GM21723 (cell line): ENCODE results near the gene MIER2.

Source experiments
- ATAC-seq: cut with Tn5 transposase; IDR thresholded peaks from one replicate; pipeline ENCODE4 v1.9.1; 2021; ENCODE audit warnings: mild to moderate bottlenecking, moderate library complexity; ENCODE audit not compliant: unreplicated experiment

MIER2 gene

DNA sequence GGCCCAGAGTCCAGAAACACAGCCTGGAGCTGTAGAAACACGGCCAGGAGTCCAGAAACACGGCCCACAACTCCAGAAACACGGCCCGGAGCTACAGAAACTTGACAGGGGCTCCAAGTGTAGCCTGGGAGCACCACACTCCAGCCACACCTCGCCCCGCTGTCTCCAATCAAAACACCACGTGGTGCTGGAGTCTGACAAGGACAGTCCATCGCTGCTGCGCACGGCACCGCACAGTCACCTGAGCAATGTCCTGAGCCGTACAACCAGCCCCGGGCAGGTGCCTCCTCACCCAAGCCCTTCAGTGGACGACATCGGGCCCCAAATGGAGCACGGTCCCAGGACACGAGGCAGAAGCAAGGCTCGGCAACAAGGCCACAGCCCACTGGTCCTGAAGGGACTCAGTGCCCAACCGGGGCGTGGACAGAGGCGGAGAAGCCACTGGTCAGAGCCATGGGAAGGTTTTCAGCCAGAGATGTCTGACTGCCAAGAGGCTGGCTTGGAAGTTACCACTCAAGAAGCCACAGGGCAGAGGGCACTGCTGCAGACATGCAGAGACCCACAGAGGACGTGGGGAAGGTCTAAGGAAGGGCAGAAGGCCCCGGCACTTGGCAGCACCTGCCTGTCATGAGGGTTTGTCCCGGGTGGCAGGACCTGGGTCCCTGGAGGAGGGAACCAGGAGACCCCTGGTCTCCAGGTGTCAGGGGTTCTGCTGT is 33.7 kb downstream of the MIER2 start:
- ATAC-seq, result no peak

DNA sequence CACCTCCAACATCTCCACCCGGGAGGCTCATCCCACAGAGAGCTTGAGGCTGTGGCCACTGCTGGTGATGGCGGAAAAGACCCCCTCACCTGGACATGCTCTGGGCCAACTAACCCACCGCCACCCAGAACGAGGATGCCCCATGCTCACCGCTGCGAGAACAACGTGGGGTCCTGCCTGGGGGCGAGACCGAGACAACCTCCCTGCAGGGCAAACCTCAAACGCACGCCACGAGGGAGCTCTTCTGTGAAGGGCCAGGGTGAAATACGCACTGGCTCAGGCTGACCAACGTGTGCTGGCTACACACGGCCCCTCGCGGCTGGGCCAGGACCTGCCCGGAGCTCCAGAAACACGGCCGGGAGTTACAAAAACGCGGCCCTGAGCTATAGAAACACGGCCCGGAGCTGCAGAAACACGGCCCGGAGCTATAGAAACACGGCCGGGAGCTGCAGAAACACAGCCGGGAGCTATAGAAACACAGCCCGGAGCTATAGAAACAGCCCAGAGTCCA is 34.4 kb downstream of the MIER2 start:
- no peak for ATAC-seq

DNA sequence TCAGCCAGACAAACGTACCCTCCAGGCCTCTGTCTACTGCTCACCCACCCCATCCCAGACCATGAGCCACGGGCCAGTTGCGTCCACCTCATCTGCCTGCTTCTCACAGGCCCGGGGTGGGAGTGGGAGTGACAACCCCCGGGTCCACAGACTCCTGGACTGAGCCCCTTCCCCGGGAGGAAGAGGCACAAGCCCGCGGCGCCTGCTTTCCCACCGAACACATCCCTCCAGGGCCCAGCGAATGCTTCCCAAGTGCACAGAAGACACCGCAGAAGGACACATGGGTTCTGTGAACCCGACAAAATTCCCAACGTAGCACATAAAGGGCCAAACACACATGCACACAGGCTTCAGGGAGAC is 35.4 kb downstream of the MIER2 start:
- ATAC-seq, result no peak

DNA sequence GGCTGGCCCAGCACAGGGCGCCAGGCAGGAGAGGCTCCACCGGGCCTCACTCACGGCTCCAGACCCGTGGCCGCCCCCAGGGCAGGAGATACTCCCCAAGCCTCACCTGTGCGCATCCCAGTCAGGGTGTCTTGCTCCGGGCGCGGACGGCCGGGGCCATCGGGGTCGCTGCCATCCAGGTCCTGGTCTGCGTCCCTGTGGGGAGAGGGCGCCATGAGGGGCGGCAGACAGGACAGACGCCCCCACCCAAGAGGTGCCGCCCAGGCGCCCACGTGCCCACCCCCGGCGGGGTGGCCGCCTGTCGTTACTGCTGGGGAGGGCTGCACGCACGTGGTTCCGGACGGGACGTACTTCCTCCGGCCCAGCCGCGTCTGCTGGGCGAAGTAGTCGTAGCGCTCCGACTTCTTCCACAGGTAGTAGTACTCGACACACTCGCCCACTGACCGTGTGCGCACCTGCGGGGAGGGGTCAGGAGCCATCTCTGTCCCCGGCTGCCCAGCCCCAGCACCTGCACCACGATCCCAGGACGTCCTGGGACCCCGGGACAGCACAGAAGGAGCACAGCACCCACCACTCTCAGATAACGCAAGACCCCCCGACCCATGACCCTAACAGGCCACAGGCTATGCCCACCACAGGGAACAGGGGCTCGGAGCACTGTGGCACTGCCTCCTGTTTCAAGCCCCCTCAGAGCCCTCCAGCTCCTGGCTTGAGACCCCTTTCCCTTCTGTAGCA is 36.0 kb downstream of the MIER2 start:
- ATAC-seq, result no peak

DNA sequence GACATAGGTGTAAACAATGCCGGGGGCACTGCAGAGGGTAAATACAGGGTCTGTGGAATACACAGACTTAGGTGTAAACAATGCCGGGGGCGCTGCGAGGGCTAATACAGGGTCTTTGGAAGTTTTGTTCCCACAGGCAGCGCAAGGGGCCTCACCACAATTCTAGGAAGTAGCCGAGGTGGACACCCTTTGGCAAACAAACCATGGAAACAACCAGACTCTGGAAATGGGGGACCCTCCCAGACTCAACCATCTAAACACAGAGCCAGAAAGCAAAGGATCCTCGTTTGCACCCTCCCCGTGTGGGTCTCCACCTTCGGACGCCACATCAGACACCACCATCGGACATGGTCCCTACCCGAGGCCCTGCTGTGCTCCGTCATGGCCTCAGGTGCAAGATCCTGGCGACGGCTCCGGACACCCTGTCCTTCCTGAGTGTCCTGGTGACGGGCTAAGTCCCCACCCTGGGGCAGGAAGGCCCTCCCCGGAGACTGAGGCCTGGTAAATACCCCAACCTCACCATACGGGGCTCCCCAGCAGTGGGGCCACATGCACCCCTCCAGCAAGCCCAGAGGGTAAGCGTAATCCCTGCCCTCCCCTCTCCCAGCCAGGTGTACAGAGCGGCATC is 36.7 kb downstream of the MIER2 start:
- no peak for ATAC-seq

DNA sequence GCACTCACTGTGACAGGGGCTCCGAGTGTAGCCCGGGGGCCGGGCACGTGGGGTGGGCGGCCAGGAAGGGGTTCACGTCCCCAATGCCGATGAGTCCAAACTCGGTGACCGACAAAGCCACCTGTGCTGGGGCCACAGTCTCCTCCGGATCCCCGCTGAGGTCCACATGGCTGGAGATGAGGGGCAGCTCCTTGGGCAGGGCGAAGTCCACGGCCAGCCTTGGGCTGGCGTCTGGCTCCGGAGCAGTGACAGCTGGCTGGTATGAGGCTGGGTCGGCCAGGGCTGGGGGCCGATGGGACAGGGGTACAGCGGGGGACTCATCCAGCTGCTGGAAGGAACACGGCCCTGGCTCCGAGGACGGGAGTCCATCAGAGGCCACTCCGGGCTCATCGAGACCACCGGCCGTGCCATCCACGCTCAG is 37.5 kb downstream of the MIER2 start:
- no peak for ATAC-seq

DNA sequence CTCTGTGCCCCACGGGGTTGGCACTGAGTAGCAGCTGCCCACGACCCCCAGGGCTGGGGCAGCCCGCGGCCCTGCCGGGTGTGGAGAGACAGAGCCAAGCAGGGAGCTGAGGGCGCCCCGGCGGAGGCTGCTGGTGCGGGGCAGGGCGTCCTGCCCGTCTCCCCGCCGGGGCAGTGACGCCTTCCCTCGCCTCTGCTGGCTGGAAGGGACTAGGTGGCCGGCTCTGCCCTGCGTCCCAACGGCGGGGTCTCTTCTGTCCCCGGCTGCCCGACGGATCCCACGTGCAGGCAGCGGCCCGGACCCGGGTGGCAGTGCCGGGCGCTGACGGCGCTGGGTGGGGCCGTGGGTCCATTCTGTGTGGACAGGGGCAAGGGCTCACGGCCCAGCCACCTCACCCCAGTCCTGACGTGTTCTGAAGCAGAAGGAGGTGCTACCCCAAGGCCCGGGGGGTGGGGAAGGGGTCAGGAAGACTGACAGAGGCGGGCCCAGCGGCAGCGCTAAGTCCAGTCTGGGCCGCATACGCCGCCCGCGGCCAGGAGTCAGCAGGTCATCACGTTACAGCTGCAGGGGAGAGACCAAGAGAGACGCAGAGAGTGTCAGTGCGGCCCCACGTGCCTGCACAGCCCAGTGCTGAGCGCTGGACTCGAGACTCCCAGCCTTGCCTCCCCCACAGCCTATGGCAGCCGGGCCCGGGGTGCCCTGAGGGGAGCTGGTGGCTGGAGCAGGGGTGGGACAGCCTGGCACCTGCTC is 38.3 kb downstream of the MIER2 start:
- no peak for ATAC-seq

DNA sequence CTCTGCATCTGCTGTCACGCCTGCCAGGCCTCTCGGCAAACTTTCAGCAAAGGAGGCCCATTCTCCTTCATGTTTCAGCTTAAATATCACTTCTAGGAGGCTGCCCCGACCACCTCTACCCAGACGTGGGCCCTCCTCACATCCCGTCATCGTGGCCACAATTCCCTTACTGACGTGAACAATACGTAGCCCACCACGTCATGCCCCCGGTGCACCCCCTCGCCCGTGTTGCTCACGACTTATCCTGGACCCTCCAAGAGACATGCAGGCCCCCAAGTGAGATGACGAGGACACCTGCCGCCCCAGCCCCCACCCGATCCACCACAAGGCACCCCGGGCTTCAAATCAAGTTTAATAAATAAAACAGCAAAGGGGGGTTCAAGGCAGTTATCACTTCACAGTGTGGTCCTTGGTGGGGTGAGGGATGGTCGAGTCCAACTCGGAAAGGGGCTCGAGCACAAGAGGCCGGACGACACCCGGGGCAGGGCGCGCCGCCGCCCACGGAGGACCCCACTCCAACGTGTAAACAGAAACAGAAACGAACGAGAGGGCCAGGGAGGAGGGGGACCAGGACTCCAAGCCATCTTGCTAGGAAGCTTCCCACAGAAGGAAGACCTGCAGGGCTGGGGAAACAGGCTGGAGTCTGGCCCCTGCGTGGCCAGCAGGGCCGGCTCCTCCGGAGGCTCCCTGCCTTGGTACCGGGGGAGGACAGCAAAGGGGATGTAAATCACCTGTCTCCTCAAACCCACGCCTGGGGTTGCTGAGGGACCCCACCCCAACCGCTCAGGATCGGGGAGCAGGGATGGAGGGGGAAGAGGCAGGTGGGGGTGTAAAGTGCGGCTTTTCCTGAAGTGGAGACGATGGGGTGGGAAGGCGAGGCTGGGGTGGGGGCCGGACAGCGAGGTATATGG is 39.1 kb downstream of the MIER2 start:
- ATAC-seq, result no peak

DNA sequence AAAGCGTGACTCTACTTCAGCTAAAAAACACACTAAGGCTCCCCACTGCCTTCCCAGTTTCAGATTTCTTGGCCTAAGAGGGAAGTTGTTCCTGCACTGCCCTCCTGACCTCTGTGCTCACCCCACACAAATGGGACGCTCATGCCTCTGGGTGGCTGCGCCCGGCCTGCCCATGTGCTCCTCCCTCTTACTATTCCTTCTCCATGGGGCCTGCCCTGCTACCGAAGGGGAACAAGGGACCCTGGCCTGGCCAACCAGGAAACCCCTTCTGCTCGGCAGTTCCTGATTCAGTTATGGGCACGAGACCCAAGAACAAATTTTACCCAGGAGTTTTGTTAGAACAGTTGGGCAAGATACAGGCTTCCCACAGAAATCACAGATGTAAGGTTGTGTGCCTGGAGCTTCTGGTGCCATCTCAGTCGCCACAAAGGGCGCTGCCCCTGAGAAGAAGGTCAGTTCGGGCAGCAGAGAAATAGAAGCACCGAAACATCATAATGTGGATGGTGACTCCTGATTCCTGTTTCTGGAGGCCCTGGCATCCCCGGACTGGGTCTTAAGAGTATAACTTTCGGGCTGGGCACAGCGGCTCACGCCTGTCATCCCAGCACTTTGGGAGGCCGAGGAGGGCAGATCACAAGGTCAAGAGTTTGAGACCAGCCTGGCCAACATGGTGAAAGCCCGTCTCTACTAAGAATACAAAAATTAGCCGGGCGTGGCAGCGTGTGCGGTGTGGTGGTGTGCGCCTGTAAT is 47.9 kb downstream of the MIER2 start:
- ATAC-seq, result no peak

DNA sequence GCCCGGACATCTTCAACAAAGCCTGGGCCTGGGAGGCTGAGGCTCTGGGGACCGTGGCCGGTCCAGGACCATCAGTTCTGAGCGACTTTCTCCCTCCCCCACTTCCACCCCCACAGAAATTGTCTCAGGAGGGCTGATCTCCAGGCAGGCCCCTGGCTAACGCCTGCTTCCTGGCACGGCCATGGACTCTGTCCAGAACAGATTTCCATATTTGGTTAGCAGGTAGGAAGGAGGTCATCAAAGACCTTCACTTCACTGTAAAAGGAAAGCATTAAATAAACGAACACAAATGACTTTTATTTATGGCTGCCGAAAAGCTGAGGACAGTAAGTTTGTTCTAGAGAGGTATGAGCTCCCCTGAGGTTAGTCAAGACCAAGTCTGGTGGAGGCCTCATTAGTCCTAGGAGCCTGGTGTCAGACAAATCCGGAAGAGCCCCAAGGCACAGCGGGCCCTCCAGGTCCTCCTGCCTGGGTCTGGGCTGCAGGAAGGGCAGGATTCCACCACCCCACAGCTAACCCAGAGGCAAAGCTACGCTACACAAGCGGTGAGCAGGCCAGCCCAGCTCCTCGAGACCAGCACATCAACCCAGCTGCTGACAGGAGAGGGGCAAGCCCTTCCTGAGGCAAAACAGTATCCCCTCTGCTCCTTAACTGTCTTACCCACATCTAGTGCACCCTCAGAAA is 48.8 kb downstream of the MIER2 start:
- ATAC-seq, result no peak

DNA sequence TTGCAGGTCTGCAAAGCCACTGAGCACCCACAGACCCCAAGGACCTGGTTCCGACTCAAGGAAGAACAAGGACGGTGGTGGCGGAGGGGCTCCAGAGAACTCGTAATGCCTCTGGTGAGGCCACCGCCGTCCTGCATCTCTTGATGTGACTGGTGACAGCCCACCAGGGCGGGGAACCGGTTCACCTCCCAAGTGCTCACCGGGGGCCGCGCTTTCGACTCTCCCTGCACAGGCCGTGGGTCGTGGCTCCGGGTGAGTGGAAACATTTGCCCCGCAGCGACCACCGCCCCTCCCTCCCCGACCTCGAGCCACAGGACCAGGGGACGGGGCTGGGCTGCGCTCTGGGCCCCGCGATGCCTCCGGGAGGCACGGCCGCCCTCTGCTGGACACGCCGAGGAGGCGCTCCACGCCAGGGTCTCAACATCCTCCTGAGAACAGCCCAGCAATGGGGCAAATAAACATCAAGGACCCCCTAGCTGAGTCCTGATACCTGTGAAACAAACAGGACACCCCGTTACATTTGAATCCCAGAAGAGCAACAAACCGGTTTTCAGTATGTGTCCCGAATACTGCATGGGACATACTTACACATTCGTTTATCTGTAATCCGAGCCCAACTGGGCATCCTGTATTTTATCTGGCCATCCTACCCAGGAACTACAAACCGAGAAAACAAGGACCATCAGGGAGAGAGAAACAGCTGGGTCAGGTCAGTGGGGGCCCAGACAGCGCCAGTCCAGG is 49.5 kb downstream of the MIER2 start:
- no peak for ATAC-seq

DNA sequence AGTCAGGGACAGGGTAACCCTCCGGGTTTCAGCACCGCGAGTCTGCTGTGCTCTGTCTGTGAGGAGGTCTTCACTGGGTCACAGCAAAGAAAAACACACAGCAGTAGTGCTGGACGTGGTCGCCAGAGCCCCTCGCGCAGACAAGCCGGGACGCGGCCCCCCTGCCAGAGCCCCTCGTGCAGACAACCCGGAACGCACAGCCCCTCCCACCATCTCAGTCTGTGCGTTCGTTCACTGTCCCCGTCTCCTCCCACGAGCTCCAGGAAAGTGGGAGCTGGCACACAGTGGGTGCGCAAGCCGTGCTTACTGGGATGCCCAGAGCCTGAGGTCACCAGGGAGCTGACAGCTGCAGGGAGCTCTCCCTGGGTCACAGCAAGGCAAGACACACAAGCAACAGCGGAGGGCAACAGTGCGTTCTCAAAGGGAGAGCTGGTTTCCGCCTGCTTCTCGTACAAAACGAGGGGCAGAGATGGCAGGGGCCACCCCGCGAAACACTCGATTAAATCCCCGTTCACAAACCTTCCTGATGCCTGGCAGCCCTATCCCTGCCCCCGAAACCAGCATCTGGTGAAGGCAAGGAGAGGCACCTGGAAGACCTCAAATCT is 50.2 kb downstream of the MIER2 start:
- ATAC-seq, result no peak

DNA sequence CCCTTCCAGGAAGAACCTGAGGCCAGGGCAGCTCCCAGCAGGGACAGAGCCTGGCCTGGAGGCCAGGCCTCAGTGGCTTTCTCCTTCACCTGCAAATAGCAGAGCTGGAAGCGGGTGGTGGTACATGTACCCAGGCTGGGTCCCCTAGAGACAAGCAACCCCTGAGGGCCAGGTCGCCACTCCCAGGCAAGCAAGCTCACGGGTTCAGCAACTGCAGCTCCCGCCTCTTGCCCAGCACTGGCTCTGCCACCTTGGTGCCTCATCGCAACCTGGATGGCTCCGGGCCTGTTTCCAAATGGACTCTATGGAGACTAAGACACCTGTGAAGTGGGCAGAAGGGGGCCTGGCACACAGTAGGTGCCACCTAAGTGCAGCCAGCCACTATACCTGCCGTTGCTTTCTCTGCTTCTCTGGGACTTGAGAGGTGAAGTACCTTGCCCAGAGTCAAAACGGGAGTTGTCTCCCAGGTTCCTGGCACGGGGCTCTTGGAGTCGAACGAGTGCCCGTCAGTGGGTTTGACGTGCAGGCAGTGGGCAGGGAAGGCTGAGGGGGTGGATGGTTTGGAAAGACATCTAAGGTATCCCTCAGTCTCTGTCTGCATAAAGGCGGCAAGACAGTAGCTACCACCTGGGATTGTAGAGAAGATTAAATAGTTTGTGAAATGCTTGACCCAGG is 51.0 kb downstream of the MIER2 start:
- ATAC-seq, result no peak

DNA sequence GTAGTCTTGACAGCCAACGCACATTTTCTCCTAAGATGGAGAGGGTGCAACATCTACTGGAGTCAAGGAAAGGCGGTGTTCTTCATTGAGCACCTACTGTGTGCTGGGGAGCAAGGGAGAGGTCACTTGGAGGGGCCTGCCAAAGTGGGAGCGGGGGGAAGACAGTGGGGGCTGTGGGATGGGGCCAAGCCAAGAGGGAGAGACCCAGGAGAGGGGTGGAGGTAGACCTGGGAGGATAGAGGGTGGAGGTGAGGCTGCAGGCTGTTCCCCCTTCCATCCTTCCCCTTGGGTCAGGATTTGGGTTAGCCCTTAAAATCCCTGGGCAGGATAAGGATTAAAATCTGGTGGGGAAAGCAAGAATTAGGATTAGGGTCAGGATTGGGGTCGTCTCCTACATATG is 51.6 kb downstream of the MIER2 start:
- ATAC-seq, result no peak

DNA sequence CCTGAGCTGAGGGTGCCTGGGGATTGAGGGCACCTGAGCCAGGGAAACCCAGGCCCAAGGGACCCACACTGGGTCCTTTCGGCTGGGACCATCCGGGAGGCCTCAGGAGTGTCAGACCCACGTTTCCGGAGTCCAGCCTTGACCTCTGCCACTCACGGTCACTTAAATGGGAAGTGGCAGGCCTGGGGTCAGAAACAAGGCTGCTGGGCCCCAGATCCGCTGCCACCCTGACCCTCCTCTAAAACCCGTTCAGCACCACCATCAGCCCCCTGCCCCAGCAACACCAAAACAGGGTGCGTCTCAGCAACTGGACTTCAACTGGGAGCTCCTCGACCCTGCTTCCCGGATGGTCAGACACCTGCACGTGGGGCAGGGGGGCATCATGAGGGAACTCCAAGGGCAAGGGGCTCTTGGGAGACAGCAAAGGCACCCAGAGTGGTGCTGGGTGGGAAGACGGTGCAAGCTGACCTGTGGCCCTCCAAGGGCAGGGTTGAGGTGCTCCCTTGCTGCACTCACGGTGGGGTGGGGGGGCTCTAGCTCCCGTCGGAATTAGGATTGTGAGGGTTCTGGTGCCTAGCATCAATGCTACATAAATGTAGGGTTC is 52.2 kb downstream of the MIER2 start:
- ATAC-seq, result no peak

DNA sequence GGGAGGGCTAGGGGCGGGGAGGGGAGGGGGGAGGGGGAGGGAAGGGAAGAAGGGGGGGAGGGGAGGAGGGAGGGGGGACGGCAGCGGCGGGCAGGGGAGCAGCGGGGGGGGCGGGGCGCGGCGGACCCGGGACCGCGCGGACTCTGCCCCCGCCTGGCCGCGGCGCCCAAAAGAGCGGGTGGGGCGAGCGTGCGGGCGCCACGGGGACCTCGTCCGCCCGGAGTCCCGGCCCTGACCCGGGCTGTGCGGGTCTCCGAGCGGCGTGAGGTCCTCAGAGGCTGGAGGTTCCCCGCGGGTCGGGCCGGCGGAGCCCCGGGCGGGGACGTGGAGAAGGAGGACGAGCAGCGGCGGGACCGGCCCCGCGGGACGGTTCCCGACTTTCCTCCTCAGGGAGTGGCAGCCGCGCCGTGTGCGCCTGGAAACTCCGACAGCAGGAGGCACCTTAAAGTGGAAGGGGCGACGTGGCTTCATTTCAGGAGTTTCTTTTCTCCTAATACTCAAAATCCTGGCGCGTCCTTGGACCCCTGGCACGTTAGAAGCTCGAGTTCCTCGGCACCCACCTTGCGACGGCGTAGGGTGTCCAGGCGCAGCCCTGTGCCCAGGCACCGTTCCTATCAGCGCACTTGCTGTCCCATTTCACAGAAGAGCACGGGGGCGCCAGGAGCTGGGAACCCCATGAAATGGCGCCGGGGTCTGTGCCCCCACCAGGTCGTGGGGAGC is 52.9 kb downstream of the MIER2 start:
- ATAC-seq, result no peak
